ENCODE results near the gene METRNL. TPM values are rescaled to one million over a fixed set of nuclear protein-coding genes. Genes with fewer than 3 reads are reported as not detected.

METRNL gene
- total RNA-seq, 1 donor from 2014 or later, result 156 TPM

- no peak for DNase-seq (ENCODE audit: extremely low spot score in 2 of 2)
- H3K27me3 ChIP-seq, result no peaks in the 10 kb centered on the region
- no peaks in the 10 kb centered on the region for H3K9me3 ChIP-seq
- H3K36me3 ChIP-seq, result no peaks in the 10 kb centered on the region
- peak overlapping the region; percentile 19 for H3K27ac ChIP-seq
- H3K4me1 ChIP-seq, result peaks cover 24% of the 10 kb centered on the region
- intact Hi-C loops (cut with DNase I), result no loop called here
- no peak overlapping the region for H3K4me3 ChIP-seq
- TF ChIP-seq POLR2A (IDR thresholded peaks at IDR 0.05), result no peak
- no peak for TF ChIP-seq CTCF (IDR thresholded peaks at IDR 0.05)
- TF ChIP-seq POLR2AphosphoS5 (IDR thresholded peaks at IDR 0.05; ENCODE audit: insufficient read depth in 1 of 2, low read depth in 1 of 2), result no peak
These were observed 6.6 kb upstream of the METRNL start for GRCh38 chr17:83072600-83073358.

- Histone ChIP-seq H3K27me3 (no peaks in the 10 kb centered on the region), H3K4me1 (peaks cover 31% of the 10 kb centered on the region), H3K36me3 (no peaks in the 10 kb centered on the region), H3K27ac (peak overlapping the region; percentile 19), H3K9me3 (no peaks in the 10 kb centered on the region), H3K4me3 (no peak overlapping the region)
- TF ChIP-seq POLR2A (IDR thresholded peaks at IDR 0.05), result no peak
- TF ChIP-seq CTCF (IDR thresholded peaks at IDR 0.05), result no peak
- peak in 1 of 2 donors; percentile 37 for TF ChIP-seq POLR2AphosphoS5 (IDR thresholded peaks at IDR 0.05; ENCODE audit: insufficient read depth in 1 of 2, low read depth in 1 of 2)
- DNase-seq (ENCODE audit: extremely low spot score in 2 of 2), result no peak
- intact Hi-C loops (cut with DNase I), result no loop called here
These were observed 5.9 kb upstream of the METRNL start for GRCh38 chr17:83073389-83074063.

DNA sequence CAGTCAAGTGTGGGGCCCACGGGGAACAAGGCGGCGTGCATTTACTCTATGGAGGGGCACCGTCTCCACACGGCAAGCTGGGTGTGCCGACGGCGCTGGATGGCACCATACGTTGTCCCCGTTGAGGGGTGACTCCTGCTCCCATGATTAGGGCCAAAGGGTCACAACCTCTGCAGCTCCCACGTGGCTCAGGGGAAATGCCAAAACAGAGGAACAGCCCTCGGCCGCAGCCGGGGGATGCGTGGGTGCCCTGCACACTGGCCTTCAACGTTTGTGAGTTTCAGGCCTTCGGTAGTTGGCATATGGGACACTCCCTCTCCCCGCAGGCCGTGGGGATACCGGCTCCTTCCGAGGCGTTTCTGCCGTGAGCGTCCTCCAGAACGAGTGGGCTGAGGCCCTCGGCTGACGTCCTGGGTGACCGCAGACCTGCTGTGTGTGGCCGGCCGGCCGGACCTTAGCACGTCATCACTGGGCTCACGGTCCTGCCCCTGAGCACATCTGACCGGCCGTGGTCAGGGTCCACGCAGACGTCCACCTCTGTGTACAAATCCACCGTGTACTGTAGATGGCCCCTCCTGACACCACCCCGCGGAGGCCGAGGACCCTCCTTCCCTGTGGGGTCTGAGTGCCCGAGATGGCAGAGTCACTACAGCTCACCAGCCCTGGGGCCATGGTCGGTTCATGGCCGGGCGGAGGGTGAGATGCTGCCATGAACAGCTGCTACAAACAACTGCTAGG, 4.8 kb upstream of the METRNL start:
- H3K27ac ChIP-seq, result no peak overlapping the region
- TF ChIP-seq POLR2AphosphoS5 (IDR thresholded peaks at IDR 0.05; ENCODE audit: insufficient read depth in 1 of 2, low read depth in 1 of 2) (no peak), POLR2A (IDR thresholded peaks at IDR 0.05) (no peak), CTCF (IDR thresholded peaks at IDR 0.05) (no peak)
- intact Hi-C loops (cut with DNase I), result no loop called here

DNA sequence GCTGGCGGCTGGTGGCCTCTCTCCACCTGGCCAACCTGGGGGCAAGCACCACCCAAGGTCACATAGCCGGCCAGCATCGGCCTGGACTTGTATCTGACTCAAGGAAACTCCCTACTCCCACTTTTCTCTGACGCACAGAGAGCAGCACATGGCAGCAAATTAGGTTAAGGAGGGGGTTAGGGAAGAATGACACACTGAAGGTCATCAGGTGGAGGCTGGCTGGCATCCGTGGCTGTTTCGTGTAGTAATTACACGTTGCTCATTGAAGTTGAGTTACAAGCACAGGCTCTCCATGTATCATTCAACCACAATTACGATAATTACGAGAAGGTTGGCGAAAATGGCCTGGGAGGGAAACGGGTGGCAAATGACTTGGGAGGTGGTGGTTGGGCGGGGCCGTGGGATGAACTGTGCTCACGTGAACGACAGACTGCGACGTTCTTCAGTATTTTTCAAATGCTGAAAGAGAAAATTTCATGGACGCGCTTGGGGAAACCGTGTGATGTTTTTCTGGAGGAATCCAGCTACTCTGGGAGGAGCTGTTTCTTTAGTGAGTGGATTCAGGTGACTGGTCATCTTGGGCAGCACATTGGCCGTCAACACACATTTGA, 4.0 kb upstream of the METRNL start:
- intact Hi-C loops (cut with DNase I), result no loop called here
- no peak overlapping the region for H3K27ac ChIP-seq
- no peak for TF ChIP-seq POLR2AphosphoS5 (IDR thresholded peaks at IDR 0.05; ENCODE audit: insufficient read depth in 1 of 2, low read depth in 1 of 2)

More for the DNA sequence above, 4.8 kb upstream of the METRNL start:
- no peak overlapping the region for H3K4me3 ChIP-seq
- no peaks in the 10 kb centered on the region for H3K9me3 ChIP-seq
- H3K27me3 ChIP-seq, result no peaks in the 10 kb centered on the region
- H3K36me3 ChIP-seq, result no peaks in the 10 kb centered on the region
- peaks cover 36% of the 10 kb centered on the region for H3K4me1 ChIP-seq
- no peak for DNase-seq (ENCODE audit: extremely low spot score in 2 of 2)

GRCh38 chr17:83076938-83077337, 2.5 kb upstream of the METRNL start:
- Histone ChIP-seq H3K36me3 (no peaks in the 10 kb centered on the region), H3K27ac (no peak overlapping the region), H3K4me1 (peaks cover 45% of the 10 kb centered on the region), H3K9me3 (no peaks in the 10 kb centered on the region), H3K4me3 (no peak overlapping the region), H3K27me3 (no peaks in the 10 kb centered on the region)
- TF ChIP-seq POLR2A (IDR thresholded peaks at IDR 0.05), result no peak
- TF ChIP-seq CTCF (IDR thresholded peaks at IDR 0.05), result no peak
- TF ChIP-seq POLR2AphosphoS5 (IDR thresholded peaks at IDR 0.05; ENCODE audit: insufficient read depth in 1 of 2, low read depth in 1 of 2), result no peak
- intact Hi-C loops (cut with DNase I), result no loop called here
- DNase-seq (ENCODE audit: extremely low spot score in 2 of 2), result no peak

More for the DNA sequence above, 4.0 kb upstream of the METRNL start:
- no peak overlapping the region for H3K4me3 ChIP-seq
- no peaks in the 10 kb centered on the region for H3K27me3 ChIP-seq
- no peaks in the 10 kb centered on the region for H3K36me3 ChIP-seq
- H3K4me1 ChIP-seq, result peaks cover 36% of the 10 kb centered on the region
- no peak for DNase-seq (ENCODE audit: extremely low spot score in 2 of 2)
- no peaks in the 10 kb centered on the region for H3K9me3 ChIP-seq
